Erythroblast (primary cell): ENCODE results near the gene CORO2B.

ENCODE experiments used
- DNase-seq, 2 experiments: peaks; one replicate each; lab custom pipeline; 2025; lab: John Stamatoyannopoulos, UW
- GATA1 ChIP-seq: IDR thresholded peaks from 2 replicates; pipeline ENCODE4 v1.6.1; 2011; ENCODE audit warnings: low read depth, mild to moderate bottlenecking, control low read depth, low read length, moderate library complexity
- POLR2A ChIP-seq: IDR thresholded peaks from 2 replicates; pipeline ENCODE4 v1.6.1; 2011; ENCODE audit warnings: mild to moderate bottlenecking, low read length

Gene CORO2B

DNA sequence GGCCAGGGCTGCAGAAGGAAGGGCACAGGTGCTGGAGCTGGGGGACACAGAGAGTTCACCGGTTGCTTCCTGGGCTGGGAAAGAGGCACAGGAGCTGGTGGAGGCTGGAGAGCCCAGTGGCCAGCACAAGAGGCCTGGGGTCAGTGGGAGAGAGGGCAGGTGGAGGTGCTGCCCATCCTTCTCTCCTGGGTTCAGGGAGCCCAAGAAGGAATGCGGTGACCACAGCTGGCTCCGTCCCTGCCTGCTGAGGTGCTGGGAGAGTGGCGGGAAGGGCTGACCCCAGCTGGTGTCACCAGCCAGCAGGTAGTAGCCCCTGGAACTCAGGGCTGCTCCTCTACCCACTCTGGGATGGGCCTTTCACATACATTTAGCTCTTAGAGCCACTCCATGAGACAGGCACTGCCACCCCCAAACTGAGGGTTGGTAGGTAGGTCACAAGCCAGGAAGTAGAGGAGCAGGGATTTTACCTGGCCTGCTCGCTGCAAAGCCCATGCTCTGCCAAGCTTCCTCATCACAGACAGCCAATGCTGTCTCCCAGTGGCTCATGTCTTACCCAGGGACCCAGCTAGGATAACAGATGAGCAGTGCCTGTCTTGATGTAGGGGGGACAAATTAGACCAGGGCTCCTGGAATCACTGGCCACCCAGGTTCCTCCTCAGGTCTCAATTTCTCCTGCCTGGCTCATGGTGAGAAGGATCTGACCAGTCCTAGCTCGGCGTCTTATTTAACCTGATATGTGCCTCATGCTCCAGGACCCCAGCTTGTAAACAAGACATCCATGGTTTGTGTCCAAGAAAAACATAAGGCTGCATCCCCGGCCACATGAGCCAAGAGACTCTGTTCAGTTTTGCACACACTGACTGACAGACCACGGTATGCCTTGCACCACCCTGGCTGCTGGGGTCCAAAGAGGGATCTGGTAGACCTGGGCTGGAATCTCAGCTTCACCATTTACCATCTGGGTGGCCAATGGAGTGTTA lies 119.2 kb downstream of the CORO2B start:
- DNase-seq: no peak
- TF ChIP-seq POLR2A (no peak), GATA1 (no peak)

DNA sequence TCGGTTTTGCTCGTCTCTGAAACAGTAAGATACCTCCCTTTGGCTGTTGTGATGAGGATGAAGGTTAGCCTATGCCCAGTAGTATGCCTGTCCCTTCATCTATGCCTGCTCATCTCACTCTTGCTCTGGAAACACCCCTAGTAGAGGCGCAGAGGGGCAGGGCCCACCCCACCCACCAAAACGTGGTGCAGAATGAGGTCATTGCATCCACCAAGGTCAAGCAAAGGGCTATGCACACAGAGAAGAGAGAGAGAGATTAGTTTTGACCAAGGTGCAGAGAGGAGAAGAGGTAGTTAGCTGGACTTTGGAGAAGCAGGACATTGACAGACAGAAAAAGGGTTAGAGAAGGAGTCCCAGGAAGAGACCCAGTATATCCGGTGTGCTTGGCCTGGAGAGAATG lies 119.9 kb downstream of the CORO2B start:
- DNase-seq: no peak
- TF ChIP-seq GATA1 (no peak), POLR2A (no peak)

DNA sequence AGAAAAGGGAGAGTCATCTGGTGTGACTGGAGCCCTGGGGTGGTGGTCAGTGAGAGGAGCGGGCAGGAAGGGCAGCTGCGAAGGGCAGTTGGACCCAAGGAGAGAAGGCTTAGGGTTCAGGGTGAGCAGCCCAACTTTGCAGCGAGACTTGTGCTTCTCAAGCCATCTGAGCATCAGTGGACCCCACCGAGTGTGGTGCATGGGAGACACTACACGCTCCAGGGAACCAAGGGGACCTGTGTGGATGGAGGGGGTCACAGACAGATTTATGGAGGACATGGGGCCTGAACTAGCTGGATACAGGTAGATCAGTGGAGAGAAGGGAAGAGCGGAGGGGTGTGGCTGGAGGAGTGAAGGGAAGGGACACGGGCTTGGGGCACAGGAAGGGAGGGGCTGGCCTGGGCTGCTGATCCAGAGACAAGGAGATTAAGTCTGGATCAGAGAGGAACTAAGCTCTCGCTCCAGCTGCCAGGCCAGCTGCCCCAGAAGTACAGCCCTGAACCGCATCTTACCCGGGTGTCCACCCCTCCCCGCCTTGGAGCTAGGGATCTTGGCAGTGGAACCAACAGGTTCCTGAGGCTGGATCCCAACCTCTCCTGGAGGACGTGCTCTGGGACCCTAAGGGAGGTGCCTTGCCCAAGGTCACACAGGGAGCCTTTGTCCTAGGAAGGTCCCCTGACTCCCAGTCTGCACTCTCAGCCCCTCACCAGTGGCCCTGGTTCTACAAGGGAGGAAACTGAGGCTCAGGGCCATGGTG lies 120.5 kb downstream of the CORO2B start:
- TF ChIP-seq POLR2A: no peak
- no peak for TF ChIP-seq GATA1
- DNase-seq: no peak

DNA sequence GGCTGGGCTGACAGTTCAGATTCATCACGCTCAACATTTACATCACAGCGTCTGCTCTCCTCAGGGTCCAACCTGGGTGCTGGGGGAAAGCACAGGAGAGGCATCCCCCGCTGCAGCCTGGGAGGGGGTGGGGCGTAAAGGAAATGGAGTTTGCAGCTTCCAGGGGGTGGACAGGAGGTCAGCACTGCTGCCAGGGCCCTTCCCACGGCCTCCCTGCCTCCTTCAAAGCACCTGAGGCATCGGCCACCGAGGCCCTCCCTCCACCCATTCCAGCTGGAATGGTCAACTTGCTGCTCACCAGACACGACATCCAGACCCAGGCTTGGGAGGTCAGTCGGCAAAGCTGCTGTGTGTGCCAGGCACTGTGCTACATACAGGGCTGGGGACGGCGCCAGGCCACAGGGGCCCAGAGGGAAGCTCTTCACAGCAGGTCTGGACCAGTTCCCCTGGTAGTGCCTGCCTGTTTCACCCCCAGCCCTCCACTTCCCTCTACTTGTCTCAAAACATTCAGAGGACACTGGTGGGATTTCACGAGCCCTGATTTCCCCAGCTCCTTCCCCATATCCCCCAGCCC lies 121.2 kb downstream of the CORO2B start:
- no peak for TF ChIP-seq GATA1
- no peak for DNase-seq

DNA sequence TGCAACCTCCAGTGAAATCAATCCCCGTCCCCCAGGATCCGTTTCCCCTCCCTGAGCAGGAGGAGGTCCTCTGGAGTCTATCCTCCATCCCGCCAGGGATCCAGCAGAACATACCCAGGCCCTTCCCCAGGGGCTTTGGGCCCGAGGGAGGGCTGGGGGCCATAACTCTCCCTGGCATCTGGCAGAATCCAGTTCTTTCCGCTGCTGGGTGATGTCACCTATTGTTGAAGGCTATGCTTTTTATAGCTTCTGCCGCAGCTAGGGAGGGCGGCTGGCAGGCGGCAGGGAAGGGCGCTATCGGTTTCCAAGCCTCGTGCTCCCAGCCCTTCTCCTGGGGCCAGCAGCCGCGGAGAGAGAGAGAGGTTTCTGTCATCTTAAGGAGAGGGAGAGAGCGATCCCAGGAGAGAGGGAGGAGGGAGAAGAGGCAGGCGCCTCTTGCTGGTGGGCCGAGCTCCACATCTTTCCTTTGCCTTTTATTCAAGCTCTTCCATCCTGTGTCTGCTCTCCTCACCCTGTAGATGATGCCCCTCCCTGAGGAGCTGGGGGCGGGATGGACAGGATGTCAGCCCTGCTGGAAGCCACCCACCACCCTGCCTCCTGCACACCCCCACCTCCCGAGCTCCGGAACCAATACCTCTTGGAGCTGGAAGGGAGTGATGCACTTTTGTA lies 121.8 kb downstream of the CORO2B start:
- TF ChIP-seq POLR2A (no peak), GATA1 (no peak)
- DNase-seq: no peak

DNA sequence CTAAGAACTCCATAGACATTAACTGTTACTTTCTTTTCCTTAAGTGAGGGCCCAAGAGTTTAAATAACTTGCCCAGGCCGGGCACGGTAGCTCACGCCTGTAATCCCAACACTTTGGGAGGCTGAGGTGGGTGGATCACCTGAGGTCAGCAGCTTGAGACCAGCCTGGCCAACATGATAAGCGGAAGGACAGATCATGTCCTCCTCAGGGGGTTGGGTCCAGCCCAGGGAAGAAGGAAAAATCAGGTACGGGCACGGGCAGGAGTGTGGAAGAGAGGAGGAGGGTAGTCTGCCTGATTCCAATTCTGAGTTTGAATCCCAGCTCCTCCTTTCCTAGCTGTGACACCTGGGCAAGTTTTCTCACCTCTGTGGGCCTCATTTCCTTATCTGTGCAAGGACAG lies 123.1 kb downstream of the CORO2B start:
- TF ChIP-seq GATA1 (no peak), POLR2A (no peak)
- no peak for DNase-seq

DNA sequence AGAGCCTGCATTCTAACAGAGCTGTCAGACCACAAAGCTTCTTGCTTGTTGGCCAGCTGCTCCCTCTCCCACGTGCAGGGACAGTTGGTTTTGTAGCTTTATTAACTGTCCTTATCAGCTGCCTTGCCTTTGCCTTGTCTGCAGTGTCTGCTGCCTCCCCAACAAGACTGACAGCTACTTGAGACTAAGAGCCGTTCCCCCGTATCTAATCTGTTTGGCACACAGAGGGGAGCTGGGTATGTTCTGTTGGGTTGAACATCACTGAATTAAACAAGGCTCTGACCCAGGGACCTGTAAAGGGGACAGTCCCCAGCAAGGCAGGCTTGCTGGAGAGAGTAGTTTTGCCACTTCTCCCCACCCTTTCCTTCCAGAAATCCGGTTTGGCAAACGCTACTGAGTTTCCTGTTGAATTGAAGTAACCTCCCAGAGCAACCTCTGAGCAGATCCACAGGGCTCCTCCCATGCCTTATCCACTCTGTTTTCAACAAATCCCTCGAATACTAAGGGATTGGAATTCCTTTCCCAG lies 125.8 kb downstream of the CORO2B start:
- DNase-seq: peak; percentile 84 to 98
- TF ChIP-seq POLR2A: peak; percentile 59
- TF ChIP-seq GATA1: peak; percentile 63

DNA sequence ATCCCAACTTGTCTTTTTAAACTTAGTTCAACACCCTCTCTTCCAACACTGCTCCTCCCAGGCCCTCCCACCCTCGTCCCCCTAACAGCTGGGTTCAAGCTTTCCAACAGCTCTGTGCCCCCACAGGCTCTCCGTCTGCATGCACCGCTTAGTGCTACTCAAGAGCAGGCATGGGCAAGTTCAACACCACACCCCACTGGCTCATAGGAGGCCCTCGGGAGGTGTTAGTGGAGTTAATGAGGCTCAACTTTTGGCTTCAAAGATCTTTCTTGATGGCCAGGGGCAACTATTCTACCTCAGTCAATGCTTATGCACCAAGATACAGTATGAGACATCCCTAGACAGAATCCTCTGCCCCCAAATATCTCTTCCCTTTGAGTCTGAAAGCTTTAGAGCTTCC lies 127.5 kb downstream of the CORO2B start:
- DNase-seq: no peak
- TF ChIP-seq GATA1 (no peak), POLR2A (no peak)

DNA sequence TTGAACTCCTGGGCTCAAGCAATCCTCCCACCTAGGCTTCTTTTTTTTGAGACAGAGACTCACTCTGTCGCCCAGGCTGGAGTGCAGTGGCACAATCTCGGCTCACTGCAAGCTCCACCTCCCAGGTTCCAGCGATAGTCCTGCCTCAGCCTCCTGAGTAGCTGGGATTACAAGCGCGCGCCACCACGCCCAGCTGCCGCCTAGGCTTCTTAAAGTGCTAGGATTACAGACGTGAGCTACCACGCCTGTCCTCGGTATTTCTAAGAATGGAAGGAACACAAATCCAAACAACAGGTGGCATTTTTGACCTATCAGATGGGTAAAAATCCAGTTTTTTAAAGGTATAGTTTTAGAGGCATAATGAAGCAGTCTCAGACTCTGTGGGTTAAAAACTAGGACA lies 128.1 kb downstream of the CORO2B start:
- TF ChIP-seq POLR2A: no peak
- no peak for TF ChIP-seq GATA1
- no peak for DNase-seq

DNA sequence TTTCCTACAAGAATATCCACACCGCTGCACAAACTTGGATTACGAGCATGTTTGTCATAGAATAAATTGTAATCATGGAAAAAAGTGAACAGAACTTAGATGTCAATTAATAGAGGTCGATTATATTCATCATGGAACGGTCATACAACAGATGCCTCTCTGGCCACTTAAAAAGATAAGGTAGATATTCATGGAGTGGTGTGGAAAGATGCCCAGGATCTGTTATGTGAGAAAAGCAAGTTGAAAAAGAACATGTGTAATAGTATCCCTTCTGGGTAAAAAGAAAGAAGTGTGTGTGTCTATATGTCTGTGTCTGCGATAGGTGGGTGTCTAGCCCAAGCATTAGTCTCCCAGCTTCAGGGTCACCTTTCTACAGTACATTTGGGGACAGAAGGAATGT lies 128.6 kb downstream of the CORO2B start:
- TF ChIP-seq GATA1 (no peak), POLR2A (no peak)
- no peak for DNase-seq

DNA sequence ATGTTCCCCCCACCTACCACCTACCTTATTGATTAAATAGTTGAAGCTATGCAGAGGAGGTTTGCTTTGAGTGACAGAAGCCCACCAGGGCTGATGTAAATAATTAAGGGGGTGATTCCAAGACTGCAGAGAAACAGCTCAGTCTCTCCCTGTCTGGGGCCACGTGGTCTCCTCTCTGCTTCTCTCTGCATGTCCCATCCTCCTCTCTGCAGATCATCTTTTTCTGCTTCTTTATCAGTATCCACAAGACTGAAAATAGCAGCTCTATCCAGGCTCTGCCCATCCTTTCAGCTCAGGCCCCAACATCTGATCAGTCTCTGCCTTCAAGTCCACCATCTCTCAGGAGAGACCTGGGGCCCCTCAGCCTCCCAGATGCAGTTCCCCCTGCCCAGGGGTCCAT lies 131.1 kb downstream of the CORO2B start:
- TF ChIP-seq GATA1 (no peak), POLR2A (no peak)
- DNase-seq: peak in 1 of 2 experiments; percentile 59

DNA sequence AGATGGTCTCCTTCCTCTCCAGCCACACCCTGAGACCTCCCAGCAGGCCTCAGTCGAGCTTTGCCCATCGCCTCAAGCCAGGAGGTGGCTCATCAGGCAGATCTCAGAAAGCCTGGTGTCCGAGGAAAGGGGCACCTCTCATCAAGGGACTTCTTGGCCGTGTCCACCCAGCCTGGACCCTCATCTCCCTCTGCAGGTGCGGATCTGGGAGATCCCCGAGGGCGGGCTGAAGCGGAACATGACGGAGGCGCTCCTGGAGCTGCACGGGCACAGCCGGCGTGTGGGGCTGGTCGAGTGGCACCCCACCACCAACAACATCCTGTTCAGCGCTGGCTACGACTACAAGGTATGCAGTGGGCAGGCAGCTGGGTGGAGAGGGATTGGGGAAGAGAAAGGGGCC lies 131.7 kb downstream of the CORO2B start:
- TF ChIP-seq POLR2A: no peak
- no peak for DNase-seq

DNA sequence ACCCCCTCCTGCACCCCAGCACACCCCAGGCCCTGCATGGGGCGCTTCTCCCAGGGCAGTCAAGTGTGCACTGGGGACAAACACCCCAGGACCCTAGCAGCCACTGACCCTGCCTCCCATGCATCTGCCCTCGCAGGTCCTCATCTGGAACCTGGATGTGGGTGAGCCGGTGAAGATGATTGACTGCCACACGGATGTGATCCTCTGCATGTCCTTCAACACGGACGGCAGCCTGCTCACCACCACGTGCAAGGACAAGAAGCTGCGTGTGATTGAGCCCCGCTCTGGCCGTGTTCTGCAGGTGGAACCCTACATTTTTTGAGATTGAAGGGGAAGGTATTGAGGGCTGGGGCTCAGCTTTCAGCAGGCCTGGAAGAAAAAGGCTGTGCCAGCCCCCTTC lies 132.6 kb downstream of the CORO2B start:
- DNase-seq: no peak
- TF ChIP-seq POLR2A (no peak), GATA1 (no peak)
